ENCODE measurements around the gene FAM20A.

FAM20A gene

GRCh38 chr17:68608515-68609130, 7.5 kb upstream of the FAM20A start:
- no peak for DNase-seq (ENCODE audit: low read depth)

GRCh38 chr17:68606451-68607307, 5.5 kb upstream of the FAM20A start:
- DNase-seq (ENCODE audit: low read depth) = no peak

DNA sequence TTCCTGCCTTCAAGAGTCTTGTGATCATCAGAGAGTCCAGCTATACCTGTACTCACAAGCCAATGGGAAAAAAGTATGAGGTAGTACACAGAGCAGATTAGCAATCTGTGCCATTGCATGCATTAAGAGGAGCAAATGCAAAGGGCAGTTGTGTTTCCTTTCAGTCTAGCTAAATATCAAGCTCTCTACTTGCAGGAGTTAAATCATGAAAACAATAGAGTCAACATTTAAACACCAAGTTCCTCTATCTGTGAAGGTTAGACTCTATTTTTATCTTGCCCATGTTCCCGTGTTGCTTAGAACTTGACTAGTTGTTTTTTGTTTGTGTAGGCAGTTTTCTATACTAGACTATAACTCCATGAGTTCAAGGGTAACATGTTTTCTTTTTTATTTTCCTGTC, 4.7 kb upstream of the FAM20A start:
- no peak for DNase-seq (ENCODE audit: low read depth)

- no peak for DNase-seq (ENCODE audit: low read depth)
These were observed 2.5 kb upstream of the FAM20A start for GRCh38 chr17:68603656-68604055.

GRCh38 chr17:68603027-68603426, 1.9 kb upstream of the FAM20A start:
- DNase-seq (ENCODE audit: low read depth) = no peak

- DNase-seq (ENCODE audit: low read depth) = no peak
These were observed 1.1 kb upstream of the FAM20A start for GRCh38 chr17:68602289-68602688.

GRCh38 chr17:68601565-68602288, 560 bp upstream of the FAM20A start:
- no peak for DNase-seq (ENCODE audit: low read depth)

DNA sequence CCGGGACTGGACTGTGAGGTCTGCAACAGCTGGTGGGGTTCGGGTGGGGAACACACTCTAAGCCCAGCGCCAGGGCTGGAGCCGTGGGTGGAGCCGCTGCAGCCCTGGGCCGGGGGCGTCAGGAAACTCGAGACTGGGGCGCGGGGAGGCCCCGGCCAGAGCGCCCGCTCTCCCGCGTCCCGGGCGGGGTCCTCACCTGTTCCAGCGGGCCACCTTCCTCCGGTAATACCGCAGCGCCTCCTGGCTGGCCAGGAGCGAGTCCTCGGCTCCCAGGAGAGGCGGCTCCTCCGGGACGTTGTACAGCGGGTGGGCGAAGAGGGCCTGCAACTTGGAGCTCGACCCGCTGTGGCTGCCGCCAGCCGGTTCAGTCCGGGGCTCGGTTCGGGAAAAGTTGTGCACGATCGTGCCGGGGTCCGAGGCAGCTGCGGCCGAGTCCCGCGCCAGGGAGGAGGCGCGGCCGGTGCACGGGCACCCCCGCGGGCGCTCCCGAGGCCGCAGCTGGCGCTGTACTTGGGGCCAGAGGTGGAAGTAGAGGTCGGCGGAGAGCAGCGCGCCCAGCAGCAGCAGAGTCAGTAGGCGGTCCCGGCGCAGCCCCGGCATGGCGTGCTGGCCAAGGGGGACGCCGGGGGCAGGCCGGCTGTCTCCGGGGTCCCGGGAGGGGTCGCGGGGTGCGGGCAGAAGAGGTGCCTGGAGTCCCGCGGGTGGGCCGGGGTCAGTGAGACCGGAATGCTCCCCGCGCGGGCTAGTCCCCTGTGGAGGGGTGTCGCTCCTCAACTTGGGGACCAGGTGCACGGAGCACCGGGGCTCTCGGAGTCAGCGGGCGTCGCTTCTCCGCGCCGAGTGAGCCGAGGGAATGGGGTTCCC, 868 bp downstream of the FAM20A start:
- DNase-seq (ENCODE audit: low read depth) = no peak

DNA sequence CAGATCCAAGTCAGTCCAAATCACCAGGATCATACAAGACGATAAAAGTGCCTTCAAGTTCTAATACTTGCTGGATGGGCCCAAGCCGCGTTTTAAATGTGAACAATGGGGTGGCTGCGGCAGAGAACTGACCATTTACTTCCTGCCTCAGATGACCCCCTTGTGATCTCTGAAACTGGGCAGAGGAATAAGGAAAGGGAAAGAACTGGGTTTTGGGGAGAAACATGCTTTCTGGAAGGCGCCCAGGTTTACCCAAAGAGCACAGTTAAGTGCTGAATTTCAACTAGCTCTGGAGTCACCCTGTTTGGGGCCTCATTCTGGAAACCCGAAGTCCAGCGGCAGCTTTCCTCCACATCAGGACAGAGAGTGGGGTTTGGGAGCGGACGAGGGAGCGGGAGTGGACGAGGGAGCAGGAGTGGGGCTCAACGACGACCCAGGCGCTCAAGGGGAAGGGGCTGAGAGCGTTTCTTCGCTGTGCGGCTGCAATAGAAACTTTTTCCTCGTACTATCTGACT, 1.6 kb downstream of the FAM20A start:
- DNase-seq (ENCODE audit: low read depth) = no peak

GRCh38 chr17:68599091-68599490, 2.1 kb downstream of the FAM20A start:
- DNase-seq (ENCODE audit: low read depth) = no peak

DNA sequence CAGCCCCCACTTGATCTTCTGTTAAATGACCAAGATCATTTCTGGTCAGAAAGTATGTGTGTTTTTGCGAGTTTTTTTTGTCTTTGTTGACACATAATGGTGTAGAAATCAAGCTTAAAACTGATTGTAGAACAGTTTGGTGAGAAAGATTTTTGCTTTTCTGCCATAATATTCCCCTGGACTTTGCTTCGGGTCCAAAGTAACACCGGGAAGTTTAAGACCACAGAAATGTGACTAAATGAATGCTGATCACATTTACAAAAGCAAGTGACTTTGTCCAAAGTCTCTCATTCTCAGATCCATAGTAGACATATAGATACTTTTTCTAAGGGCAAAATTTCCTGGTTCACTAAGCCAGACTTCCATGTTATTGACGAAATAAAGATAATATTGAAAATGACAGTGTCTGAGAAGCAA, 2.6 kb downstream of the FAM20A start:
- DNase-seq (ENCODE audit: low read depth) = no peak

DNA sequence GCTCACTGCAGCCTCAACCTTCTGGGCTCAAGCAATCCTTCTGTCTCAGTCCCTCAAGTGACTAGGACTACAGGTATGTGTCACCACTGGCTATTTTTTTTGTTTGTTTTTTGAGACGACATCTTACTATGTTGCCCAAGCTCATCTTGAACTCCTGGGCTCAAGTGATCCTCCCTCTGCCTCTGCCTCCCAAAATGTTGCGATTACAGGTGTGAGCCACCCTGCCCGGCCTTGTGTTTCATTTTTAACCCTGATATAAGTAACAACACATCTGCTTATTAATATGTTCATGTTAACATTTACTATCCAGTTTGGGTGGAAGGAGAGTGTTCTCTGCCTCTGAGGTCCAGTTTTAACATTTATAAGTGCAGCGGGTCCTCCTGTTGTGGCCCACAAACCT, 3.1 kb downstream of the FAM20A start:
- no peak for DNase-seq (ENCODE audit: low read depth)

GRCh38 chr17:68596411-68596945, 4.7 kb downstream of the FAM20A start:
- DNase-seq (ENCODE audit: low read depth) = no peak

GRCh38 chr17:68595986-68596385, 5.2 kb downstream of the FAM20A start:
- no peak for DNase-seq (ENCODE audit: low read depth)

- no peak for DNase-seq (ENCODE audit: low read depth)
These were observed 5.7 kb downstream of the FAM20A start for GRCh38 chr17:68595496-68595895.

- no peak for DNase-seq (ENCODE audit: low read depth)
These were observed 6.6 kb downstream of the FAM20A start for GRCh38 chr17:68594552-68594951.

- DNase-seq (ENCODE audit: low read depth) = no peak
These were observed 8.2 kb downstream of the FAM20A start for GRCh38 chr17:68592682-68593641.

DNA sequence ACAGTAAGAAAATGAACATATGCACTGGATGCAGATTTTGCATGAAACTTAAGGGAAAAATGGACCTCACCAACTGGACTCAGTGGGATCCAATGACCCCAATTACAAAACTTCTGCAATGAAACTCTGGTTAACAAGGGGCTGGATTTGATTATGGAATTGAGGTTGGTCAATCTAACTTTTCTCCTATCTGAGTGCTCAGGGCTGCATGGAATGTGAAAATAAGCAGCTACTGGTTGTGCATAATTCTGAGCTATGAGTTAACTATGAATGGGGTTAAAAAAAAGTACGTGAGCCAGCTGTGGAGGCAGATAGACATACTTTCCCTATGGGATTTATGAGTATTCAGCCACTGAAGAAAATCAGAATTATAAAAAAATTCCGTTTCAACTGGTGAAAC, 9.2 kb downstream of the FAM20A start:
- DNase-seq (ENCODE audit: low read depth) = no peak

DNA sequence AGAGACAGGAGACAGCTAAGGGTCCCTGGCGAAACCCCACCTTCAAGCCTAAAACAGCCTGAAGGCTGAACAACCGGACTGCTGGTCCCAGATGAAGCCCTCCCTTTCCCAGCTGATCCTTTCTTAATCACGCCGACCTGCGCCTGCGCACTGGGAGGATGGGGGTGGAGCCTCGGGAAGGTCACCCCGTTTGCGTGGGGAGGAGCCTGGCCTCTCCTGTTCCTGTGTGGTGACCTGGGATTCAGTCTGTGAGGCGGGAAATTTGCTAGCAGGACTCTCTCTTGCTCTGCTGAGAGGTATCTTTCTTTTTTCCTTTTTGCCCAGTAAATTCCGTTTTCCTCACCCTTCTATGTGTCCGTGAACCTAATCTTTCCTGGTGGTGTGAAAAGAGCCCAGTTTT, 9.6 kb downstream of the FAM20A start:
- no peak for DNase-seq (ENCODE audit: low read depth)

DNA sequence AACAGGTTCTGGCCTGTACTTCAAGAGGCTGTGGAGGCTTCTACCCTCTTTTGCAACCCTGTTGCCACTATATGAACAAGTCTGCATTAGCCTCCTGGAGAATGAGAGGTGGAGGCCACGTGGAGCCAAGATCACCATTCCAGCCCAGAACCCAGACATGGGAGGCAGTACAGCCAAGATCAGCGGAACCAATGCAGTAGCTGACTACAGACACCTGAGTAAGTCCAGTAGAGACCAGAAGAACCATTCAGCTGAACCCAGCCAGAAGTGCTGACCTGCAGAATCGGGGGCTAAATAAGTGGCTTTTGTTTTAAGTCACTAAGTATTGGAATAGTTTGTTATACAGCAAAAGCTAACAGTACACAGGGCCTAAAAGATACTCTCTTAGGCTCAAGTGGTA, 12.1 kb downstream of the FAM20A start:
- no peak for DNase-seq (ENCODE audit: low read depth)
